Activated CD4-positive, alpha-beta T cell treated with anti-CD3 and anti-CD28 coated beads, Interleukin-2, amount 50 U/mL, for 1 hour (primary cell): Measurements from ENCODE around the gene APOL2.
"Not testable (repeated sequence)": the region's sequence is repeated elsewhere in the genome, so short reads cannot be mapped to it uniquely, and the experiment has no call there.

Source experiments
- DNase-seq: peaks from one replicate; pipeline ENCODE4 v3.0.0-alpha.2; 2020

APOL2 gene

GRCh38 chr22:36196254-36197064 is 42.9 kb downstream of the APOL2 start:
- DNase-seq: no peak

GRCh38 chr22:36194971-36195370 is 44.4 kb downstream of the APOL2 start:
- DNase-seq: peak; percentile 13

GRCh38 chr22:36194385-36194784 is 44.9 kb downstream of the APOL2 start:
- no peak for DNase-seq

- no peak for DNase-seq
Measured at GRCh38 chr22:36193577-36193976, 45.8 kb downstream of the APOL2 start.

GRCh38 chr22:36193171-36193570 is 46.2 kb downstream of the APOL2 start:
- no peak for DNase-seq

- no peak for DNase-seq
Measured at GRCh38 chr22:36192542-36192941, 46.8 kb downstream of the APOL2 start.

- DNase-seq: no peak
Measured at GRCh38 chr22:36191106-36191836, 48.1 kb downstream of the APOL2 start.

GRCh38 chr22:36187862-36188261 is 51.5 kb downstream of the APOL2 start:
- not testable (repeated sequence) for DNase-seq

GRCh38 chr22:36185828-36186624 is 53.3 kb downstream of the APOL2 start:
- DNase-seq: no peak

- DNase-seq: no peak
Measured at GRCh38 chr22:36184433-36185025, 54.8 kb downstream of the APOL2 start.

- no peak for DNase-seq
Measured at GRCh38 chr22:36183446-36183845, 55.9 kb downstream of the APOL2 start.

GRCh38 chr22:36182857-36183256 is 56.5 kb downstream of the APOL2 start:
- no peak for DNase-seq

- no peak for DNase-seq
Measured at GRCh38 chr22:36182056-36182455, 57.3 kb downstream of the APOL2 start.

GRCh38 chr22:36180928-36181327 is 58.4 kb downstream of the APOL2 start:
- no peak for DNase-seq

GRCh38 chr22:36180038-36180880 is 59.1 kb downstream of the APOL2 start:
- peak; percentile 89 for DNase-seq

- no peak for DNase-seq
Measured at GRCh38 chr22:36177160-36177559, 62.2 kb downstream of the APOL2 start.
